GM21381 (cell line): Measurements from ENCODE around the gene ST7.
"Not testable (repeated sequence)": the region's sequence is repeated elsewhere in the genome, so short reads cannot be mapped to it uniquely, and the experiment has no call there.

ENCODE experiments used
- ATAC-seq: cut with Tn5 transposase; IDR thresholded peaks from one replicate; pipeline ENCODE4 v1.9.1; 2021; ENCODE audit warnings: mild to moderate bottlenecking, moderate library complexity; ENCODE audit not compliant: unreplicated experiment

The ST7 gene

GRCh38 chr7:117021366-117021765 is 68.1 kb downstream of the ST7 start:
- ATAC-seq, result no peak

GRCh38 chr7:117021986-117022385 is 68.7 kb downstream of the ST7 start:
- no peak for ATAC-seq

- peak; percentile 68 for ATAC-seq
Measured at GRCh38 chr7:117023325-117023854, 70.1 kb downstream of the ST7 start.

GRCh38 chr7:117024811-117025210 is 71.5 kb downstream of the ST7 start:
- ATAC-seq, result no peak

- no peak for ATAC-seq
Measured at GRCh38 chr7:117025891-117026290, 72.6 kb downstream of the ST7 start.

- ATAC-seq, result not testable (repeated sequence)
Measured at GRCh38 chr7:117030346-117030745, 77.0 kb downstream of the ST7 start.

GRCh38 chr7:117030793-117031192 is 77.5 kb downstream of the ST7 start:
- not testable (repeated sequence) for ATAC-seq

GRCh38 chr7:117032810-117033209 is 79.5 kb downstream of the ST7 start:
- ATAC-seq, result no peak

- ATAC-seq, result no peak
Measured at GRCh38 chr7:117034851-117035464, 81.7 kb downstream of the ST7 start.

GRCh38 chr7:117035465-117035862 is 82.2 kb downstream of the ST7 start:
- no peak for ATAC-seq

- ATAC-seq, result no peak
Measured at GRCh38 chr7:117036053-117036669, 82.9 kb downstream of the ST7 start.

GRCh38 chr7:117036836-117037235 is 83.5 kb downstream of the ST7 start:
- no peak for ATAC-seq

- ATAC-seq, result no peak
Measured at GRCh38 chr7:117038408-117038807, 85.1 kb downstream of the ST7 start.

- ATAC-seq, result peak; percentile 87
Measured at GRCh38 chr7:117041007-117041406, 87.7 kb downstream of the ST7 start.

GRCh38 chr7:117041822-117042221 is 88.5 kb downstream of the ST7 start:
- ATAC-seq, result no peak

GRCh38 chr7:117043108-117043825 is 90.0 kb downstream of the ST7 start:
- ATAC-seq, result no peak

- no peak for ATAC-seq
Measured at GRCh38 chr7:117044664-117045063, 91.4 kb downstream of the ST7 start.

- ATAC-seq, result no peak
Measured at GRCh38 chr7:117045927-117046710, 92.8 kb downstream of the ST7 start.

GRCh38 chr7:117047496-117047895 is 94.2 kb downstream of the ST7 start:
- ATAC-seq, result no peak

- no peak for ATAC-seq
Measured at GRCh38 chr7:117048114-117048866, 95.0 kb downstream of the ST7 start.
